ENCODE measurements around the gene ATXN7L2.

GRCh38 chr1:109492779-109493178 is 9.1 kb downstream of the ATXN7L2 start:
- TF ChIP-seq POLR2AphosphoS5 (IDR thresholded peaks at IDR 0.05; ENCODE audit: low read depth, low read length) (no peak), REST (IDR thresholded peaks at IDR 0.05; ENCODE audit: insufficient read depth in 1 of 2, low read depth in 2 of 2, low read length in 2 of 2) (no peak)
